ENCODE results near the gene LTBP3. TPM values are rescaled to one million over a fixed set of nuclear protein-coding genes. Genes with fewer than 3 reads are reported as not detected.

LTBP3 gene
- total and polyA plus RNA-seq, 2 of the 13 experiments (the other 11 are each of a cell fraction or from before 2014, with no cell fraction given), result 12.2 to 68.1 TPM

DNA sequence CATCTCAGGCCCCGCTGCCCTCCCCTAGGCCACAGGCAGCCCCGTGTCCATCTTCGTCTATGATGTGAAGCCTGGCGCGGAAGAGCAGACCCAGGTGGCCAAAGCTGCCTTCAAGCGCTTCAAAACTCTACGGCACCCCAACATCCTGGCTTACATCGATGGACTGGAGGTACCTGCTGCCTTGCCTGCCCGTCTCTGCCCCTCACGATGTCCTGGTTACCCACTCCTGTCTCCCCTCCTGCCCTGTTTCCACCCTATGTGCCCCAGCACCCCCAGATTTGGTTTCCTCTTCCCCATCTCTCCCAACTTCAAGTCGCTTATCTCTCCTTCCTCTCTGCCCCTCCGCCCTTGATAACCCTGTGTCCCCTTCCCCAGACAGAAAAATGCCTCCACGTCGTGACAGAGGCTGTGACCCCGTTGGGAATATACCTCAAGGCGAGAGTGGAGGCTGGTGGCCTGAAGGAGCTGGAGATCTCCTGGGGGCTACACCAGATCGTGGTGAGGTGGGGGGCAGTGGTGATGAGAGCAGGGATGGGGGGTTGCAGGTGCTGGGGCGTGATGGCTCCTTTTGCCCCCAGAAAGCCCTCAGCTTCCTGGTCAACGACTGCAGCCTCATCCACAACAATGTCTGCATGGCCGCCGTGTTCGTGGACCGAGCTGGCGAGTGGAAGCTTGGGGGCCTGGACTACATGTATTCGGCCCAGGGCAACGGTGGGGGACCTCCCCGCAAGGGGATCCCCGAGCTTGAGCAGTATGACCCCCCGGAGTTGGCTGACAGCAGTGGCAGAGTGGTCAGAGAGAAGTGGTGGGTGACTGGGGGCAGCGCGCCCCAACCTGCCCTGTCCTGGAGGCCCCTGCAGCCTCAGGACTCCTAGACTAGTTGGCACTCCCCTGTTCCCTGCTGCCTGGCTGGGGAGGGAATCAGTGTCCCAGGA is 32.3 kb downstream of the LTBP3 start (continued):
- TF ChIP-seq, protein P1, sequence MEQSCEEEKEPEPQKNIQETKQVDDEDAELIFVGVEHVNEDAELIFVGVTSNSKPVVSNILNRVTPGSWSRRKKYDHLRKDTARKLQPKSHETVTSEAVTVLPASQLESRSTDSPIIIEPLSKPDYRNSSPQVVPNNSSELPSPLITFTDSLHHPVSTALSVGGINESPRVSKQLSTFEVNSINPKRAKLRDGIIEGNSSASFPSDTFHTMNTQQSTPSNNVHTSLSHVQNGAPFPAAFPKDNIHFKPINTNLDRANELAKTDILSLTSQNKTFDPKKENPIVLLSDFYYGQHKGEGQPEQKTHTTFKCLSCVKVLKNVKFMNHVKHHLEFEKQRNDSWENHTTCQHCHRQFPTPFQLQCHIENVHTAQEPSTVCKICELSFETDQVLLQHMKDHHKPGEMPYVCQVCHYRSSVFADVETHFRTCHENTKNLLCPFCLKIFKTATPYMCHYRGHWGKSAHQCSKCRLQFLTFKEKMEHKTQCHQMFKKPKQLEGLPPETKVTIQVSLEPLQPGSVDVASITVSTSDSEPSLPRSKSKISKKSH (CRISPR knock-in tag; IDR thresholded peaks at IDR 0.05; ENCODE audit: borderline replicate concordance), result no peak
- TF ChIP-seq ZNF383 (CRISPR knock-in tag; IDR thresholded peaks at IDR 0.05; ENCODE audit: borderline replicate concordance) (no peak), THAP9 (CRISPR knock-in tag; IDR thresholded peaks at IDR 0.05; ENCODE audit: borderline replicate concordance) (0 out of 2 replicates have a peak, but pooled peaks have one; percentile 31), ZNF446 (CRISPR knock-in tag; IDR thresholded peaks at IDR 0.05) (peak; percentile 63; the same call in 1 of the 2 replicates), TRIM24 (CRISPR knock-in tag; IDR thresholded peaks at IDR 0.05) (no peak), SP140L (CRISPR knock-in tag; IDR thresholded peaks at IDR 0.05; ENCODE audit: borderline replicate concordance) (no peak), ZBTB38 (CRISPR knock-in tag; IDR thresholded peaks at IDR 0.05) (0 out of 2 replicates have a peak, but pooled peaks have one; percentile 13), JUNB (CRISPR knock-in tag; IDR thresholded peaks at IDR 0.05; ENCODE audit: borderline replicate concordance) (no peak), FOXA3 (CRISPR knock-in tag; IDR thresholded peaks at IDR 0.05) (no peak), MED1 (CRISPR knock-in tag; IDR thresholded peaks at IDR 0.05) (no peak), HNRNPUL1 (IDR thresholded peaks at IDR 0.05; ENCODE audit: low read depth, low read length) (no peak), ZNF691 (CRISPR knock-in tag; IDR thresholded peaks at IDR 0.05; ENCODE audit: borderline replicate concordance, low read depth) (peak; percentile 17; the same call in 1 of the 2 replicates), POLR2AphosphoS5 (IDR thresholded peaks at IDR 0.05; ENCODE audit: low read depth, low read length) (no peak), USF2 (IDR thresholded peaks at IDR 0.05; ENCODE audit: low read depth, low read length) (no peak), USF2 (CRISPR knock-in tag; IDR thresholded peaks at IDR 0.05; ENCODE audit: borderline replicate concordance) (peak; percentile 48; the same call in 1 of the 2 replicates), KLF16 (CRISPR knock-in tag; IDR thresholded peaks at IDR 0.05) (0 out of 4 replicates have a peak, but pooled peaks of 1 of the 2 experiments have one; percentile 16), CCAR2 (optimal IDR thresholded peaks at IDR 0.05; ENCODE audit: low read depth, low read length) (no peak), NR1H2 (CRISPR knock-in tag; IDR thresholded peaks at IDR 0.05; ENCODE audit: borderline replicate concordance, low read depth) (no peak)
- TF ChIP-seq, protein P2, sequence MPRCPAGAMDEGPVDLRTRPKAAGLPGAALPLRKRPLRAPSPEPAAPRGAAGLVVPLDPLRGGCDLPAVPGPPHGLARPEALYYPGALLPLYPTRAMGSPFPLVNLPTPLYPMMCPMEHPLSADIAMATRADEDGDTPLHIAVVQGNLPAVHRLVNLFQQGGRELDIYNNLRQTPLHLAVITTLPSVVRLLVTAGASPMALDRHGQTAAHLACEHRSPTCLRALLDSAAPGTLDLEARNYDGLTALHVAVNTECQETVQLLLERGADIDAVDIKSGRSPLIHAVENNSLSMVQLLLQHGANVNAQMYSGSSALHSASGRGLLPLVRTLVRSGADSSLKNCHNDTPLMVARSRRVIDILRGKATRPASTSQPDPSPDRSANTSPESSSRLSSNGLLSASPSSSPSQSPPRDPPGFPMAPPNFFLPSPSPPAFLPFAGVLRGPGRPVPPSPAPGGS (CRISPR knock-in tag; IDR thresholded peaks at IDR 0.05), result no peak
